CD4-positive, alpha-beta T cell treated with Interleukin-12 subunit alpha and Interleukin-12 subunit beta, for 1 hour (primary cell): ENCODE measurements around the gene GTPBP4.
"Not testable (repeated sequence)": the region's sequence is repeated elsewhere in the genome, so short reads cannot be mapped to it uniquely, and the experiment has no call there.

Experiments
- DNase-seq: peaks from one replicate; pipeline ENCODE4 v3.0.0-alpha.2; 2020

Gene GTPBP4

GRCh38 chr10:992871-993270 lies 4.6 kb downstream of the GTPBP4 start:
- no peak for DNase-seq

- no peak for DNase-seq
Measured at GRCh38 chr10:994836-995558, 6.8 kb downstream of the GTPBP4 start.

- no peak for DNase-seq
Measured at GRCh38 chr10:995559-995926, 7.3 kb downstream of the GTPBP4 start.

- DNase-seq = no peak
Measured at GRCh38 chr10:996031-996430, 7.8 kb downstream of the GTPBP4 start.

- DNase-seq = no peak
Measured at GRCh38 chr10:997266-998022, 9.2 kb downstream of the GTPBP4 start.

GRCh38 chr10:1002425-1003006 lies 14.3 kb downstream of the GTPBP4 start:
- no peak for DNase-seq

- no peak for DNase-seq
Measured at GRCh38 chr10:1003884-1004670, 15.8 kb downstream of the GTPBP4 start.

- no peak for DNase-seq
Measured at GRCh38 chr10:1006573-1006972, 18.3 kb downstream of the GTPBP4 start.

- DNase-seq = no peak
Measured at GRCh38 chr10:1007583-1007982, 19.3 kb downstream of the GTPBP4 start.

GRCh38 chr10:1009071-1009494 lies 20.8 kb downstream of the GTPBP4 start:
- no peak for DNase-seq

- DNase-seq = not testable (repeated sequence)
Measured at GRCh38 chr10:1009947-1010346, 21.7 kb downstream of the GTPBP4 start.

- DNase-seq = no peak
Measured at GRCh38 chr10:1010703-1011102, 22.5 kb downstream of the GTPBP4 start.

- no peak for DNase-seq
Measured at GRCh38 chr10:1011696-1012095, 23.5 kb downstream of the GTPBP4 start.

GRCh38 chr10:1015688-1016087 lies 27.5 kb downstream of the GTPBP4 start:
- DNase-seq = no peak

- no peak for DNase-seq
Measured at GRCh38 chr10:1019362-1019761, 31.1 kb downstream of the GTPBP4 start.

GRCh38 chr10:1020460-1020859 lies 32.2 kb downstream of the GTPBP4 start:
- no peak for DNase-seq

GRCh38 chr10:1020958-1021357 lies 32.7 kb downstream of the GTPBP4 start:
- DNase-seq = no peak

GRCh38 chr10:1022413-1022812 lies 34.2 kb downstream of the GTPBP4 start:
- DNase-seq = no peak

- no peak for DNase-seq
Measured at GRCh38 chr10:1024103-1024502, 35.9 kb downstream of the GTPBP4 start.

- no peak for DNase-seq
Measured at GRCh38 chr10:1025683-1026082, 37.4 kb downstream of the GTPBP4 start, which contains the start of gene IDI2. TSS of gene IDI2 (minus strand) at chr10:1025859. CDS start at chr10:1024723, 1,136 bp downstream.

GRCh38 chr10:1026578-1026977 lies 38.3 kb downstream of the GTPBP4 start:
- no peak for DNase-seq

- DNase-seq = no peak
Measured at GRCh38 chr10:1029838-1030237, 41.6 kb downstream of the GTPBP4 start.

GRCh38 chr10:1033601-1034000 lies 45.4 kb downstream of the GTPBP4 start:
- no peak for DNase-seq
